ENCODE measurements around the gene SMG5. TPM values are rescaled to one million over a fixed set of nuclear protein-coding genes. Genes with fewer than 3 reads are reported as not detected.
"Not testable (repeated sequence)": the region's sequence is repeated elsewhere in the genome, so short reads cannot be mapped to it uniquely, and the experiment has no call there.

SMG5 gene
- 116 and 122 TPM in 2 replicates for total RNA-seq
- long read RNA-seq, partial matches to known transcripts: 10 of 15 reads
- long read RNA-seq, other reads (novel, unspliced or antisense): 5 of 15 reads

- peaks cover 32% of the 10 kb centered on the region for H3K4me1 Mint-ChIP-seq
- TF ChIP-seq CTCF (conservative IDR thresholded peaks at IDR 0.05): no peak
- peak within 1 kb of the TSS; percentile 96 for H3K4me3 Mint-ChIP-seq
- H3K27me3 Mint-ChIP-seq (ENCODE audit: low read depth): no peaks in the 10 kb centered on the region
- H3K36me3 Mint-ChIP-seq (ENCODE audit: low read depth): no peaks in the 10 kb centered on the region
- DNase-seq (ENCODE audit: low read depth, low spot score): peak; percentile 89
- peak within 1 kb of the TSS; percentile 94 for H3K27ac Mint-ChIP-seq (ENCODE audit: unreplicated experiment)
- no peaks in the 10 kb centered on the region for H3K9me3 Mint-ChIP-seq
Measured at GRCh38 chr1:156282479-156283222, at the start of gene SMG5. Gene SMG5 (minus strand): TSS chr1:156282825. CDS start chr1:156282680, 145 bp downstream.

GRCh38 chr1:156323179-156323578 lies 40.6 kb upstream of the SMG5 start:
- H3K4me1 Mint-ChIP-seq; DNase-seq (ENCODE audit: low read depth, low spot score); H3K4me3 Mint-ChIP-seq; H3K9me3 Mint-ChIP-seq; H3K27ac Mint-ChIP-seq (ENCODE audit: unreplicated experiment); H3K27me3 Mint-ChIP-seq (ENCODE audit: low read depth); H3K36me3 Mint-ChIP-seq (ENCODE audit: low read depth): not testable (repeated sequence)

- no peaks in the 10 kb centered on the region for H3K9me3 Mint-ChIP-seq
- no peaks in the 10 kb centered on the region for H3K4me1 Mint-ChIP-seq
- H3K27me3 Mint-ChIP-seq (ENCODE audit: low read depth): no peaks in the 10 kb centered on the region
- no peak for DNase-seq (ENCODE audit: low read depth, low spot score)
- H3K36me3 Mint-ChIP-seq (ENCODE audit: low read depth): peaks cover 16% of the 10 kb centered on the region
- no peak for TF ChIP-seq CTCF (conservative IDR thresholded peaks at IDR 0.05)
- H3K4me3 Mint-ChIP-seq: no peak overlapping the region
- H3K27ac Mint-ChIP-seq (ENCODE audit: unreplicated experiment): no peak overlapping the region
Measured at GRCh38 chr1:156320560-156320959, 37.9 kb upstream of the SMG5 start.

- Mint-ChIP-seq H3K27ac (ENCODE audit: unreplicated experiment) (no peak overlapping the region), H3K4me1 (no peaks in the 10 kb centered on the region), H3K4me3 (no peak overlapping the region), H3K27me3 (ENCODE audit: low read depth) (no peaks in the 10 kb centered on the region), H3K36me3 (ENCODE audit: low read depth) (peaks cover 14% of the 10 kb centered on the region), H3K9me3 (no peaks in the 10 kb centered on the region)
- DNase-seq (ENCODE audit: low read depth, low spot score): no peak
- peak; percentile 74 for TF ChIP-seq CTCF (conservative IDR thresholded peaks at IDR 0.05)
Measured at GRCh38 chr1:156319664-156320063, 37.0 kb upstream of the SMG5 start.

GRCh38 chr1:156316909-156317308 lies 34.3 kb upstream of the SMG5 start:
- no peak for TF ChIP-seq CTCF (conservative IDR thresholded peaks at IDR 0.05)
- no peak for DNase-seq (ENCODE audit: low read depth, low spot score)
- H3K9me3 Mint-ChIP-seq: no peaks in the 10 kb centered on the region
- peaks cover 18% of the 10 kb centered on the region for H3K36me3 Mint-ChIP-seq (ENCODE audit: low read depth)
- H3K27me3 Mint-ChIP-seq (ENCODE audit: low read depth): no peaks in the 10 kb centered on the region
- no peak overlapping the region for H3K27ac Mint-ChIP-seq (ENCODE audit: unreplicated experiment)
- H3K4me3 Mint-ChIP-seq: no peak overlapping the region
- no peaks in the 10 kb centered on the region for H3K4me1 Mint-ChIP-seq

GRCh38 chr1:156310962-156311361 lies 28.3 kb upstream of the SMG5 start:
- no peak for DNase-seq (ENCODE audit: low read depth, low spot score)
- Mint-ChIP-seq H3K4me3 (no peak overlapping the region), H3K36me3 (ENCODE audit: low read depth) (peaks cover 17% of the 10 kb centered on the region), H3K4me1 (no peaks in the 10 kb centered on the region), H3K27me3 (ENCODE audit: low read depth) (no peaks in the 10 kb centered on the region), H3K9me3 (no peaks in the 10 kb centered on the region), H3K27ac (ENCODE audit: unreplicated experiment) (no peak overlapping the region)
- no peak for TF ChIP-seq CTCF (conservative IDR thresholded peaks at IDR 0.05)

Measured in neural crest cell (in vitro differentiated cells).